ENCODE measurements around the gene PRKD3. TPM values are rescaled to one million over a fixed set of nuclear protein-coding genes. Genes with fewer than 3 reads are reported as not detected.

The PRKD3 gene
- total RNA-seq, 1 donor from 2014 or later: 21.6 TPM

GRCh38 chr2:37342591-37343220, 18.1 kb upstream of the PRKD3 start:
- no peak for DNase-seq (ENCODE audit: low read depth)
- H3K4me3 ChIP-seq (ENCODE audit: low read depth, low read length): no peak overlapping the region
- no peaks in the 10 kb centered on the region for H3K27me3 ChIP-seq (ENCODE audit: control insufficient read depth, insufficient read depth, low read length)
- TF ChIP-seq CTCF (IDR thresholded peaks at IDR 0.05; ENCODE audit: insufficient read depth, low read length, poor library complexity, severe bottlenecking): no peak
- H3K36me3 ChIP-seq (ENCODE audit: control insufficient read depth, insufficient read depth, low read length): no peaks in the 10 kb centered on the region

GRCh38 chr2:37340637-37341036, 16.0 kb upstream of the PRKD3 start:
- H3K4me3 ChIP-seq (ENCODE audit: low read depth, low read length): no peak overlapping the region
- H3K27me3 ChIP-seq (ENCODE audit: control insufficient read depth, insufficient read depth, low read length): no peaks in the 10 kb centered on the region
- no peak for DNase-seq (ENCODE audit: low read depth)
- H3K36me3 ChIP-seq (ENCODE audit: control insufficient read depth, insufficient read depth, low read length): no peaks in the 10 kb centered on the region
- no peak for TF ChIP-seq CTCF (IDR thresholded peaks at IDR 0.05; ENCODE audit: insufficient read depth, low read length, poor library complexity, severe bottlenecking)

GRCh38 chr2:37338933-37339332, 14.3 kb upstream of the PRKD3 start:
- no peak for TF ChIP-seq CTCF (IDR thresholded peaks at IDR 0.05; ENCODE audit: insufficient read depth, low read length, poor library complexity, severe bottlenecking)

GRCh38 chr2:37337620-37338280, 13.1 kb upstream of the PRKD3 start:
- no peak for TF ChIP-seq CTCF (IDR thresholded peaks at IDR 0.05; ENCODE audit: insufficient read depth, low read length, poor library complexity, severe bottlenecking)
- H3K4me3 ChIP-seq (ENCODE audit: low read depth, low read length): no peak overlapping the region
- no peaks in the 10 kb centered on the region for H3K27me3 ChIP-seq (ENCODE audit: control insufficient read depth, insufficient read depth, low read length)
- H3K36me3 ChIP-seq (ENCODE audit: control insufficient read depth, insufficient read depth, low read length): no peaks in the 10 kb centered on the region
- no peak for DNase-seq (ENCODE audit: low read depth)

More at GRCh38 chr2:37338933-37339332, 14.3 kb upstream of the PRKD3 start:
- Histone ChIP-seq H3K4me3 (ENCODE audit: low read depth, low read length) (no peak overlapping the region), H3K27me3 (ENCODE audit: control insufficient read depth, insufficient read depth, low read length) (no peaks in the 10 kb centered on the region), H3K36me3 (ENCODE audit: control insufficient read depth, insufficient read depth, low read length) (no peaks in the 10 kb centered on the region)
- no peak for DNase-seq (ENCODE audit: low read depth)

GRCh38 chr2:37335604-37336003, 11.0 kb upstream of the PRKD3 start:
- no peak for TF ChIP-seq CTCF (IDR thresholded peaks at IDR 0.05; ENCODE audit: insufficient read depth, low read length, poor library complexity, severe bottlenecking)
- Histone ChIP-seq H3K36me3 (ENCODE audit: control insufficient read depth, insufficient read depth, low read length) (no peaks in the 10 kb centered on the region), H3K4me3 (ENCODE audit: low read depth, low read length) (no peak overlapping the region), H3K27me3 (ENCODE audit: control insufficient read depth, insufficient read depth, low read length) (no peaks in the 10 kb centered on the region)
- no peak for DNase-seq (ENCODE audit: low read depth)
